T-cell (primary cell): ENCODE measurements around the gene COTL1. TPM values are rescaled to one million over a fixed set of nuclear protein-coding genes. Genes with fewer than 3 reads are reported as not detected.
"Not testable (repeated sequence)": the region's sequence is repeated elsewhere in the genome, so short reads cannot be mapped to it uniquely, and the experiment has no call there.

Experiments
- ATAC-seq, 4 experiments: fragments of 200-7000 bp in 3 of 4; fragments of 150-1000 bp in 1 of 4; cut with Tn5 transposase; replicated peaks in 1 of 4; 1 replicate in 3 of 4; 2 replicates in 1 of 4; pipeline ENCODE4 v1.10.0; 2021; ENCODE audit warnings: moderate library complexity in 3 of 4, mild to moderate bottlenecking in 2 of 4, moderate number of reproducible peaks in 1 of 4
- CTCF ChIA-PET, 2 donors: fragments of 300-600 bp; sonication (Branson Sonifier 250); formaldehyde crosslinking; loops; one replicate each; lab custom pipeline; 2022; ENCODE audit warnings: antibody characterized with exemption in 2 of 2; lab: Charles Lee
- POLR2A ChIA-PET, 2 donors: fragments of 300-600 bp; sonication (Branson Sonifier 250); formaldehyde crosslinking; loops; one replicate each; lab custom pipeline; 2022; ENCODE audit warnings: antibody characterized with exemption in 2 of 2; lab: Charles Lee
- DNase-seq, 35 experiments: peaks; one replicate each; pipeline versions ENCODE4 v3.0.0 to v3.0.0-alpha.2; 2013 to 2023
- H3K27ac ChIP-seq: one replicate; pipeline ENCODE4 v1.5.1; 2013; ENCODE audit warnings: low read length
- H3K27me3 ChIP-seq, 2 experiments: replicated peaks in 1 of 2; 1 replicate in 1 of 2; 2 replicates in 1 of 2; pipeline versions ENCODE4 v1.6.1 to v1.7.0; 2013; ENCODE audit warnings: low read length in 1 of 2, mixed read lengths in 1 of 2; ENCODE audit not compliant: control insufficient read depth in 2 of 2, insufficient read depth in 2 of 2; ENCODE audit errors: extremely low read depth in 1 of 2
- H3K36me3 ChIP-seq, 2 donors: 1 replicate in 1 of 2; 2 replicates in 1 of 2; pipeline versions ENCODE4 v1.6.1 to v1.7.0; 2013; ENCODE audit warnings: low read length in 1 of 2; ENCODE audit not compliant: control insufficient read depth in 2 of 2, insufficient read depth in 1 of 2; ENCODE audit errors: extremely low read depth in 1 of 2
- H3K4me1 ChIP-seq, 2 experiments: 1 replicate in 1 of 2; 2 replicates in 1 of 2; pipeline versions ENCODE4 v1.6.1 to v1.7.0; 2013; ENCODE audit warnings: low read length in 2 of 2, mixed read lengths in 1 of 2; ENCODE audit not compliant: insufficient read depth in 2 of 2, control insufficient read depth in 1 of 2; ENCODE audit errors: extremely low read depth in 1 of 2
- H3K4me3 ChIP-seq, 2 donors: 1 replicate in 1 of 2; 2 replicates in 1 of 2; pipeline versions ENCODE4 v1.5.1 to v1.7.0; 2013; ENCODE audit warnings: mild to moderate bottlenecking in 2 of 2, low read length in 1 of 2, moderate library complexity in 1 of 2; ENCODE audit not compliant: control insufficient read depth in 1 of 2; ENCODE audit errors: extremely low read depth in 1 of 2
- H3K9me3 ChIP-seq: 2 replicates; pipeline ENCODE4 v1.7.0; 2013
- H3K27ac Mint-ChIP-seq, 2 donors: one replicate each; pipeline ENCODE4 v1.8.0; 2020 to 2021; ENCODE audit warnings: mild to moderate bottlenecking in 2 of 2, mixed read lengths in 2 of 2
- H3K27me3 Mint-ChIP-seq, 2 donors: one replicate each; pipeline ENCODE4 v1.8.0; 2021 to 2022; ENCODE audit warnings: mixed read lengths in 2 of 2
- H3K36me3 Mint-ChIP-seq: one replicate; pipeline ENCODE4 v1.8.0; 2021; ENCODE audit warnings: mixed read lengths
- H3K4me1 Mint-ChIP-seq, 3 donors: one replicate each; pipeline ENCODE4 v1.8.0; 2020 to 2022; ENCODE audit warnings: mixed read lengths in 3 of 3, mild to moderate bottlenecking in 1 of 3
- H3K4me3 Mint-ChIP-seq, 3 donors: one replicate each; pipeline ENCODE4 v1.8.0; 2020 to 2022; ENCODE audit warnings: mild to moderate bottlenecking in 3 of 3, mixed read lengths in 3 of 3, moderate library complexity in 3 of 3
- H3K9me3 Mint-ChIP-seq, 3 donors: one replicate each; pipeline ENCODE4 v1.8.0; 2020 to 2022; ENCODE audit warnings: mixed read lengths in 3 of 3
- WGBS: methylation state at CpG from one replicate; pipeline ENCODE4 v1.1.5; 2013; ENCODE audit warnings: missing lambda C conversion rate; ENCODE audit not compliant: insufficient coverage; 5-methylcytosine and 5-hydroxymethylcytosine counted together
- total RNA-seq, 35 experiments: library from RNA in 6 of 35; stranded (reverse) in 6 of 35; fragments of 120-200 nt in 1 of 35; gene quantifications; one replicate each; pipeline versions ENCODE4 v1.2.1 to v1.2.4 and lab custom pipeline; 2013 to 2026

COTL1 gene
- total RNA-seq, 5 donors from 2014 or later (not counting 1 experiment from before 2014, with no cell fraction given): 205 to 265 (median 221) TPM

- no peak overlapping the region for H3K27ac Mint-ChIP-seq
- peaks cover 4 to 6% (median 6%) of the 10 kb centered on the region in 3 donors for H3K9me3 Mint-ChIP-seq
- H3K4me1 ChIP-seq: peaks cover 0 to 4% of the 10 kb centered on the region in 2 experiments
- DNase-seq: no peak
- no peak for ATAC-seq
- peaks cover 8 to 15% (median 10%) of the 10 kb centered on the region in 3 donors for H3K4me1 Mint-ChIP-seq
- H3K4me3 ChIP-seq: no peak overlapping the region
- ChIA-PET POLR2A (interaction anchor here in 1 of 2 donors (0.6 kb wide), 1 partner anchor 410 kb away, joined by 4 read pairs; no protein-coding TSS in a partner anchor), CTCF (interaction anchor here in 1 of 2 donors (0.5 kb wide), 1 partner anchor 134 kb away, joined by 5 read pairs; no protein-coding TSS in a partner anchor)
- no peak overlapping the region for H3K27ac ChIP-seq
- no peak overlapping the region for H3K4me3 Mint-ChIP-seq
- 87% methylated on average over 5 of the region's 11 CpGs for WGBS
- H3K9me3 ChIP-seq: no peaks in the 10 kb centered on the region
- peaks cover 0 to 6% of the 10 kb centered on the region in 2 donors for H3K36me3 ChIP-seq
- H3K27me3 Mint-ChIP-seq: no peaks in the 10 kb centered on the region
- peaks cover 18% of the 10 kb centered on the region for H3K36me3 Mint-ChIP-seq
- no peaks in the 10 kb centered on the region for H3K27me3 ChIP-seq
Measured at GRCh38 chr16:84527532-84528269, 90.2 kb downstream of the COTL1 start.

GRCh38 chr16:84526794-84527531 lies 90.9 kb downstream of the COTL1 start:
- Histone ChIP-seq H3K27ac (no peak overlapping the region), H3K36me3 (peaks cover 0 to 6% of the 10 kb centered on the region in 2 donors), H3K27me3 (no peaks in the 10 kb centered on the region), H3K4me1 (no peaks in the 10 kb centered on the region), H3K4me3 (no peak overlapping the region), H3K9me3 (no peaks in the 10 kb centered on the region)
- DNase-seq (no peak), ATAC-seq (no peak)
- Mint-ChIP-seq H3K27ac (no peak overlapping the region), H3K4me1 (peaks cover 2 to 8% (median 4%) of the 10 kb centered on the region in 3 donors), H3K36me3 (peaks cover 18% of the 10 kb centered on the region), H3K27me3 (no peaks in the 10 kb centered on the region), H3K9me3 (peaks cover 4 to 6% (median 6%) of the 10 kb centered on the region in 3 donors), H3K4me3 (no peak overlapping the region)
- ChIA-PET POLR2A (interaction anchor here in 1 of 2 donors (0.6 kb wide), 1 partner anchor 410 kb away, joined by 4 read pairs; no protein-coding TSS in a partner anchor), CTCF (no interaction called here)
- WGBS: 77% methylated on average over 21 of the region's 29 CpGs

DNA sequence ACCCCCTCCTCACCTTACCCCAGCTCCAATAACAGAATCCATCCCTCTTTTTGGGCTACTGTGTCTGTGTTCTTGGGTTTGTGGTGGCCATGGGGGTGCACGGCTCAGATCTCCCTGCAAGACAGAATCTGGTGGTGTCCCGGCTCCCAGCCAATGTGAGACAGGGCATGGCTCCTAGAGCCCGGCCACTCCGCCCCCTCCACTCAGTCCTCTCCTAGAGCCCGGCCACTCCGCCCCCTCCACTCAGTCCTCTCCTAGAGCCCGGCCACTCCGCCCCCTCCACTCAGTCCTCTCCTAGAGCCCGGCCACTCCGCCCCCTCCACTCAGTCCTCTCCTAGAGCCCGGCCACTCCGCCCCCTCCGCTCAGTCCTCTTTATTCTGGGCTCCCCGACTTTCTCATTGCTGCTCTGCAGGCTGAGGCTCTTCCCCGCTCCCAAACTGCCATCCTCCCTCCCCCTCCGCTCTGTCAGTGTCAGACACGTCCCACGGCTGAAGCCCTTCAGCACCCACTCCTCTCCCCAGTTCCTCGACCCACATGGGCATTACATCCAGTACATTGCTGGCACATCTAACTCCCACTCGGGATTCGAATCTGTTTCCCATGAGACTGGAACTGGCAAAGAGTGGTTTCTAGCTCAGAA lies 92.8 kb downstream of the COTL1 start:
- H3K36me3 ChIP-seq: not testable (repeated sequence)
- ChIA-PET CTCF (interaction anchor here in 1 of 2 donors (1.2 kb wide), 1 partner anchor 98 kb away, joined by 3 read pairs; no protein-coding TSS in a partner anchor), POLR2A (interaction anchor here in 1 of 2 donors (0.6 kb wide), 1 partner anchor 125 kb away, joined by 4 read pairs; no protein-coding TSS in a partner anchor)

DNA sequence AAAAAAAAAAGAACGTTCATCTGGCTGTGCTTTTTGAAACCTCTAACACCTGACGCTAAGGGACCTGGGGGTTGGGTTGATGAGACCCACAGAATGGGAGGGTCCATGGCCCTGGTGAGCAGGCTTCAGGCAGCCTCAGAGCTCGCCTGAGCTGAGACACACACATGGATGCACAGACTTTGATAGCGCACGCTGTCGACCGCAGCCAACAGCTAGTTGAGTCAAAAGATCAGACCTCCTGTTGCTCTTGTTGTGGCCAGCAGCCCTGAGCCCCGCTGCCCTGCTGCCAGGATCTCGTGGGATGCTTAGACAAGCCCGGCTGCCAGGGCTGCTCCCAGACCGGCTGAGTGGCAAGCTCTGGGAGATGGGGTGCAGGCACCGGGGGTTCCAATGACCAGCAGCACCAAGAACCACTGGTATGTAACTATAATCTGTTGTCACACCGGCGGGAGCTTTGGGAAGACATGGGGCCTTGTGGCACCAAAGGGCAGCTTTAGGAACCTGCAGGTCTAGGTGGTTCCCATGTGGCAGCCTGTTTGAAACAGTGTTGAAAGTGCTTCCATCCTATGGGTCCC lies 93.4 kb downstream of the COTL1 start:
- Mint-ChIP-seq H3K27me3 (no peaks in the 10 kb centered on the region), H3K4me3 (no peak overlapping the region), H3K4me1 (peaks cover 9 to 17% (median 13%) of the 10 kb centered on the region in 3 donors), H3K36me3 (peaks cover 7% of the 10 kb centered on the region), H3K27ac (no peak overlapping the region), H3K9me3 (peaks cover 4 to 5% (median 5%) of the 10 kb centered on the region in 3 donors)
- DNase-seq (no peak), ATAC-seq (peak in 3 of 4 experiments; percentile 19 to 48 (median 29))
- Histone ChIP-seq H3K27me3 (no peaks in the 10 kb centered on the region), H3K9me3 (no peaks in the 10 kb centered on the region), H3K27ac (no peak overlapping the region), H3K36me3 (no peaks in the 10 kb centered on the region), H3K4me1 (peaks cover 7 to 9% of the 10 kb centered on the region in 2 experiments), H3K4me3 (no peak overlapping the region)
- CTCF ChIA-PET: no interaction called here
- POLR2A ChIA-PET: interaction anchor here in 1 of 2 donors (0.6 kb wide), 1 partner anchor 126 kb away, joined by 4 read pairs; no protein-coding TSS in a partner anchor
- 71% methylated on average over 11 of the region's 14 CpGs for WGBS

More for the DNA sequence above, 92.8 kb downstream of the COTL1 start:
- DNase-seq, H3K9me3 ChIP-seq, H3K4me3 Mint-ChIP-seq, H3K4me1 ChIP-seq, H3K9me3 Mint-ChIP-seq, H3K27ac ChIP-seq, ATAC-seq, H3K27ac Mint-ChIP-seq, H3K4me3 ChIP-seq, H3K27me3 Mint-ChIP-seq, H3K27me3 ChIP-seq: not testable (repeated sequence)
- Mint-ChIP-seq H3K36me3 (peaks cover 13% of the 10 kb centered on the region), H3K4me1 (peaks cover 4 to 11% (median 7%) of the 10 kb centered on the region in 3 donors)
- WGBS: 95% methylated on average over 11 of the region's 21 CpGs

GRCh38 chr16:84521497-84521770 lies 96.4 kb downstream of the COTL1 start:
- H3K4me1 Mint-ChIP-seq: peaks cover 32 to 37% (median 37%) of the 10 kb centered on the region in 3 donors
- ChIA-PET CTCF (no interaction called here), POLR2A (no interaction called here)
- Histone ChIP-seq H3K9me3 (no peaks in the 10 kb centered on the region), H3K27me3 (no peaks in the 10 kb centered on the region), H3K36me3 (no peaks in the 10 kb centered on the region), H3K4me3 (no peak overlapping the region), H3K27ac (no peak overlapping the region), H3K4me1 (peaks cover 21 to 35% of the 10 kb centered on the region in 2 experiments)
- H3K27me3 Mint-ChIP-seq: no peaks in the 10 kb centered on the region
- H3K9me3 Mint-ChIP-seq: no peaks in the 10 kb centered on the region
- H3K27ac Mint-ChIP-seq: peak overlapping the region in 1 of 2 donors; percentile 52
- DNase-seq: no peak
- 100% methylated on average over 2 of the region's 4 CpGs for WGBS
- no peaks in the 10 kb centered on the region for H3K36me3 Mint-ChIP-seq
- H3K4me3 Mint-ChIP-seq: no peak overlapping the region
- no peak for ATAC-seq
